HG03520 (cell line): ENCODE data around the gene HCRTR2.
"Not testable (repeated sequence)": the region's sequence is repeated elsewhere in the genome, so short reads cannot be mapped to it uniquely, and the experiment has no call there.

Experiments
- ATAC-seq: cut with Tn5 transposase; IDR thresholded peaks from one replicate; pipeline ENCODE4 v1.9.1; 2021; ENCODE audit warnings: mild to moderate bottlenecking, moderate library complexity; ENCODE audit not compliant: unreplicated experiment

Gene HCRTR2

DNA sequence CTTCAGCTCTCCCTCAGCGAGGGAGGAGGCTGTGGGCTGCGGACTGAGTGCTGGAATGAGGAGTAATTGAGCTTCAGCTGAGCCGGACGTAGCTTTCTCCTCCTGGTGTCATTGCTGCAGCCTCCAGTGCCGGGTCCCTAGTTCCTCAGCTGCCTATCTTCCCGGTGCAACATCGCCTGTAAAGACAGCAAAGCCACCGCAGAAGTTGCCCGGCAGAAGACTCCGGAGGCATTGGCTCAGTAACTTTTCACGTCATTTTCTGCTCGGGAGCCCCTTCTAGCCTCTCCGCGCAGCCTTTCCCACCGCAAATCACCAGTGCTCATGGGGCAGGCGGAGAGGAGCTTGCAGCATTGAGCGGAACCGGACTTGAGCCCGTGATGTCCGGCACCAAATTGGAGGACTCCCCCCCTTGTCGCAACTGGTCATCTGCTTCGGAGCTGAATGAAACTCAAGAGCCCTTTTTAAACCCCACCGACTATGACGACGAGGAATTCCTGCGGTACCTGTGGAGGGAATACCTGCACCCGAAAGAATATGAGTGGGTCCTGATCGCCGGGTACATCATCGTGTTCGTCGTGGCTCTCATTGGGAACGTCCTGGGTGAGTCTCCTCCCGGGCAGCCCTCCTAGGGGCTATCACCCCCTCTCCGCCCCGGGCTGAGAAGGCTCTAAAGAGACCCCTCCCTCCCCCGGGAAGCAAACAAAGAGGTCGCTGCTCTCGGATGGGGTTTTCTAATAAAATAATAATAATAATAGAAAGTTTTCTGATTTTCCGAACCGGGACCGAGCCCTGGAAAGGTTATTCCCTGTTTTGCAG, at the start of gene HCRTR2:
Gene HCRTR2 (plus strand): TSS at position 305 of the 816 bp plus-strand sequence. CDS start 73 bp downstream, at position 378.
- no peak for ATAC-seq

DNA sequence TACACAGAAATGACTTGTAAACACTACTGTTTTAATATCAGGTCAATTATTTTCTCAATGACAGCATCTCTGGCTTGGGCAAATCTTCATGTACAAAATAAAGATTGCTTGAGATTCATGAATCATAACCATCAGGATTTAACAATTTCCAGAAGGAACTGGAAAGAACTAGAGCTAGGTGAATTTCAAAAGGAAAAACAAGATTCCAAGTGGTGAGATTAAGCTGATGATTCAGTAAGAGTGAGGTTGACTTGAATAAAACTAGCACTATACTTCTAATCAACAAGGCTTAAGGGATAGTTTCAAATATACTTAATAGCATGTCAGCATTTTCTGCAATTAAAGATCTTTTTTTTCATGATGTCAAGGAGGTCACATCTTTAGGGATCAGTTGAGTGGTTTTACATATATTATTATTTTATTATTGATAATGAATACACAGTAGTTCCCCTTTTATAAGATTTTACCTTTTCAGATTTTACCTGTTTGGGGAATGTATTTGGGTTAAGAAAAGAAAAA, 43.5 kb upstream of the HCRTR2 start:
- no peak for ATAC-seq

DNA sequence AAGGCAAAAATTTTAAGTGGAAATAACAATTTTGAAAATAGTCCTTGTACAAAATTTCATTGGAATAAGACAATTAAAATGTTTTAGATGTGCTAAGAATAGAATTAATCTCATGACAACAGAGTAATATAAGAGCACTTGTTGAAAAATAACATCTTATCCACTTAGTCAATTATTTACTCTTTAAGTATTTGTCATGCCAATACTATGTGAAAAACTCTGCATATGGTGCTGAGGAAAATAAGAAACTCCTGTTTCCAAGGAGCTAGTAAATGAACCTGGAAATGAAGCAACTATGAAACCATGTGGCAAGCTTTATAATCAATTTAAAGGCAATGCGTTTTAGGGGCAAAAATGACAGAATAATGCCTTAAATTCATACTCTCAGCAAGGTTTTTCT, 42.7 kb upstream of the HCRTR2 start:
- ATAC-seq, result no peak

DNA sequence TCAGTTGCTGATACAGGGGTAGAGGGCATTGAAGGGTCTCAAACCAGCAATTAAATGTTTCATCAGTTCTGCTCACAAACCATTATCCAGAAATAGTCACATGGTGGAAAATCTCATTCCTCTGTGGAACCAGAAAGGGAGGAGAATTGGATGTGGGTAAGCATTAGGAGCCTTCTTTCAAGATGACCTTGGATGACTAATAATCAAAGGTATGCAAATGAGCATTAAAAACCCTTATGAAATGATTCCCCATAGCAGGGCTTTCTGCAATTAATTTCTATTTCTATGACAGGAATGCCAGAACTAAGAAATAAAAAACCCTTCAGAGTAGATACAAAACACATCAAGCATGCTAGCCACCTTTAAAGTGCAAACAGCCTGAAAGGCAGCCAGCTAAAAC, 37.4 kb upstream of the HCRTR2 start:
- no peak for ATAC-seq

DNA sequence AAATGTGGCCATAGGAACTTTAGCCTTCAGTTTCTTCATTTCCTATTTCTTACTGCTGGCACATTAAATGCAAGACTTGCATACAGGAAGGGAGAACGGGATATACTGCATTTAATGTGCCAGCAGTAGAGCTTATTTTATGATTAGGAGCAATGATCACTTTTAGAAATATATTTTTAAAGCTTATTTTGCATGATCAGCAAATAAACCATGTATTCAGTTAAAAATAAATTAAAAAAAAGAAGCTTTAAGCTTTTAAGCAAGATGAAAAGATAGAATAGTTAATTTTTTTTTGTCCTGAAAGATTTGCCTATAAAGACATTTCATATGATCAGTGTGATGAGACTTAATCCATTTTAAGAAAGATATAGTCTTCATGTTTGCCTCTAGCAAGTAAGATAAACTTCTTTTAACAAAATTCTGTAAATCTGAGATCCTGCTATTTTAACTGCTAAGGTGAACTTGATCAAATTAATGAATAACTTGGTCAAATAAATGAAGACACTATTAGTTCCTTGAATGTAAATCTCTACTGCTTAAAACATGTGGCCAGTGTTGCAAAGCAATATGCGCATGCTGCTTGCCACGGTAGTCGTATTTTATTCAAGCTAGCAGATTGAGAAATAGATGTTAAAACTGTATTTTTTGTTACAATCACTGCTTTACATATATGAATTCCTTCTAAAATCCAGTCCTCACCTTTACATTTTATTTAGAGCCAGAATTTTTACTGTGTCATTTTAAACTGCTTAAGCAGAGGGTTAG, 36.2 kb upstream of the HCRTR2 start:
- ATAC-seq, result no peak

DNA sequence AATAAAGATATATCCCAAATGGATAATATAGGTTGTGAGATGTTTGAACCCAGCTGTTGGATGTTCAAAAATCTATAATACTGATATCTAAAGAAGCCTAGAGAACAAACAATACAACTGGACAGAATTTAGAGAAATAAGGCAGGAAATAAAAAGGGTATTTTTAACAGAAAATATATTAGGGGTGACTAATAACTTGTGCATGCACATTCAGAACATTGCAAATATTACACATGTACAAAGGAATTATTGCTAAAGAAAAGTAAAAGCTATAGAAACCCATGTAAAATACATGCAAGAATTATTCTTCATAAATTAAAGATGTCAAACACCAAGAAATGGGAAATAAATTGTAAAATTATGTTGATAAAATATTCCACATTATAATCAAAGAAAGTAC, 32.7 kb upstream of the HCRTR2 start:
- ATAC-seq, result no peak

DNA sequence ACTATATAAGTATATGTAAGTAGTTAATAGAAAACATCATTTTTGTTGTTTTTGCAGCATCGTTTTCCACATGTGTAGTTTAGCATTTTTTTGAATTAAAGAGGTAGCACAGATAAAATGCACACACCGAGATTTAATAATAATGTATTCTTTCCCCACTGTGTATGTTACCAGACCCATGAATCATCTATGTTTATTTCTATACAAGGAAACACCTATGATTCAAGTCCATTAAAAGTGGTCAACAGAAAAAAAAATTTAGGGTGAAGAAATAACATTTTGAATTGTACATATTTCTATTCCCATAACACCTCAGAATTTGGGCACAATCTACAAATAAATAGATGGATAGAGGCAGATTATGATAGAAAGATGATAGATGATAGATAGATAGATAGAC, 31.7 kb upstream of the HCRTR2 start:
- ATAC-seq, result no peak

DNA sequence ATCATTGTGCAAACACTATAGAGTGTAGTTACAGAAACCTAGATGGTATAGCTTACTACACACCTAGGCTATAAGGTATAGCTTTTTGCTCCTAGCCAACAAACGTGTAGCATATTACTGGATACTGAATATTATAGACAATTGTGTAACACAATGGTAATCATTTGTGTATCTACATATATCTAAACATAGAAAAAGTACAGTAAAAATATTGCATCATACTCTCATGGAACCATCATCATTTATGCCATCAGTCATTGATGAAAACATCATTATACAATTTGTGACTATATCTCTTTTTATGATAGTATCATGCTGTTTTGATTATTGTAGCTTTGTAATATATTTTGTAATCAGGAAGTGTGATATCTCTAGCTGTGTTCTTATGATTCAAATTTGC, 21.0 kb upstream of the HCRTR2 start:
- no peak for ATAC-seq

DNA sequence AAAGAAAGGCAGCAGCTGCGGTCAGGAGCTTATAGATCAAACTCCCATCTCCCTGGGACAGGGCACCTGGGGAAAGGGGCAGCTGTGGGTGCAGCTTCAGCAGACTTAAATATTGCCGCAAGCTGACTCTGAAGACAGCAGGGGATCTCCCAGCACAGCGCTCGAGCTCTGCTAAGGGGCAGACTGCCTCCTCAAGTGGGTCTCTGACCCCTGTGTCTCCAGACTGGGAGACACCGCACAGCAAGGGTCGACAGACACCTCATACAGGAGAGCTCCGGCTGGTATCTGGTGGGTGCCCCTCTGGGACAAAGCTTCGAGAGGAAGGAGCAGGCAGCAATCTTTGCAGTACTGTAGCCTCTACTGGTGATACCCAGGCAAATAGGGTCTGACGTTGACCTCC, 15.5 kb upstream of the HCRTR2 start:
- ATAC-seq, result not testable (repeated sequence)

DNA sequence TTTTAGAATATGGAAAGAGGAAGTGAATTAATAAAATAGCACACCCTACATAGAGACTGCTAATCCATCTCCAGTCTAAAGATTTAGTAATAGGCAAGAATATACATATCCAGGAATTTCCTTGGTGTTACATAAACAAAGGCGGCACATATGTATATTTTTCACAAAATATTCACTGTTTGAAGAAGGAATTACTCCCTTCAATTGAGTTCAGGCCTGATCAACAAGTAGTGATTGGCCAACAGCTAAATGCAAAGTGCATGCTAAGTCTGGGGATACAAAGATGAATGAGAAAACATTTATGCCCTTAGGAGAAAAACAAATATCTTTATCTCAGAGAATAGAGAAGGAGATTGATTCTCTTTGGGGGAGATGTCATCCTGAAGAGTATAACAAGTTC, 6.5 kb upstream of the HCRTR2 start:
- ATAC-seq, result no peak

DNA sequence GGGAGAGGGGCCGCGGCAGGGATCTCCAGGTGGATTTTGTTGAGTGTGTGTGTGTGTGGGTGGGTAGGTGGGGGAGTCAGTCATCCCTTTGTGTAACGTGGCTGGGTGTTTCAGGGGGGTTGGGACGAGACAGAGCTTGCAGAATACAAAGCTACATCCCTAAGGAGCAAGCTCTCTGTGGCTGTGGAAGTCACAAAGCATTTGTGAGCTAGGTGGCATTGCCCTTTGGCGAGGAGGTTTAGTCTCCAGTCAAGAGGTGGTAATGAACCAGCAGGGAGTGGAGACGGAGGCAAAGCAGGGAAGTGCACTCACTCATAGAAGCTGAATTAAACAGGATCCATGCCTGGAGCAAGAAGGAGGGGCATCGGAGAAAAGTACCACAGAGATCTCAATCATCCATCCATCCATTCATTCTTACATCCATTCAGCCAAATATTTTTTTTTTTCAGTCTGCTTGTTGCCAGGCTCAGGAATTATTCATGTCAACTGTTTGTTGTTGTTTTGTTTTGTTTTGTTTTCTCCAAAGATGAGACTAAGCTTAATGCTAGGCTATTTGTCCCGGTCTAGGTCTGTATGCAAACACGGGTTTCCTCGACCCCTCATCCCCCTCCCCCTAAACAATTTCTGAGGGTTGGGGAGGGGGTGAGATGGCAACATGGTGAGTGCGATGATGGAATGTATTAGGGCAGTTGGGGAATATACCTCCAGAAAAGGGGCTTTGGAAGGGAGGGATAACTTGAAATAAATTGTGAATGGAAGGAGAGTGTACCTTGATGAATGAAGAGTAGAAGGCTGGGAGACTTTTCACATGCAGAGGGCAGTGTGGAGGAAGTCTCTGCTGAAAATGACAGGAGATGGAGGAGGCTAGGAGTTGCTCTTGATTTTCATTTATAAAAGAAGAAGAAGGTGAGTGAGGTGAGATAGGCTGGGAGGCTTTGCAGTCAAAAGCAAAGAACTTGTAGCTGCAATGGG, 1.0 kb downstream of the HCRTR2 start:
- no peak for ATAC-seq

DNA sequence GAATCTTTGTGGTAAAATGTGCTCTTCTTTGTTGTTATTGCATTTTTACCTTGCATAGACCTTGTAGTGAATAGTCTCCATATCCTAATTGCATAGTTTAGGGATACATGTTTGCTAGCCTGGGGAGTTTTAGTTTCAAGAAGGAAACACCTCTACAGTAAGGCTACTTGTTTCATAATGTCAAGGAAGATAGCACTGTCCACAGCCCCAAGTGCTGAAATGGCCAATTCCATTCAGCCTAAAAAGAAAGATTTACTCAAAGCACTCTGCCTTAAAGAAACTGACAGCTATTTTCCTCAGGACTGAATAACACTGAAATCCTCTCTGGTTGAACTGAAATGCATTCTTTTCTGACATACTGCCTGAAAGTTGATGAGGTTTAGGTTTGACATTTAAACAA, 2.6 kb downstream of the HCRTR2 start:
- ATAC-seq, result no peak

DNA sequence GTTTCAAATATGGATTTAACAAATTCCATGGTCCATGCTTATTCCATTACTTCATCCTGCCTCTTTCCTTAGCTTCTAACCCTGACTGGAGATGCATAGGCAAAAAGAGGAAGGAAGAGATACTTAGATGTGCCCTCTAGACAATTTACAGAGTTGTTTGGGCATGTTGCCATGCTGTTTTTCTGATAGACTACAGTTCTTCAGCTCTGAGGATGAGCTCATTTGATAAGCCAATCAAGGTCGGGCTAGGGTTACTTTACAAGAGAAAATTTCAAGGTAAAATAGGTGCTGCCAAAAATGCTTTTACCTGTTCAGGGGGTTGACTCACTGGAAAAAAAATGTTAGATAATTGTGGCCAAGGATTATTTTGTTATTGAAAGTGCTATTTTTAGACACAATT, 5.9 kb downstream of the HCRTR2 start:
- ATAC-seq, result no peak

DNA sequence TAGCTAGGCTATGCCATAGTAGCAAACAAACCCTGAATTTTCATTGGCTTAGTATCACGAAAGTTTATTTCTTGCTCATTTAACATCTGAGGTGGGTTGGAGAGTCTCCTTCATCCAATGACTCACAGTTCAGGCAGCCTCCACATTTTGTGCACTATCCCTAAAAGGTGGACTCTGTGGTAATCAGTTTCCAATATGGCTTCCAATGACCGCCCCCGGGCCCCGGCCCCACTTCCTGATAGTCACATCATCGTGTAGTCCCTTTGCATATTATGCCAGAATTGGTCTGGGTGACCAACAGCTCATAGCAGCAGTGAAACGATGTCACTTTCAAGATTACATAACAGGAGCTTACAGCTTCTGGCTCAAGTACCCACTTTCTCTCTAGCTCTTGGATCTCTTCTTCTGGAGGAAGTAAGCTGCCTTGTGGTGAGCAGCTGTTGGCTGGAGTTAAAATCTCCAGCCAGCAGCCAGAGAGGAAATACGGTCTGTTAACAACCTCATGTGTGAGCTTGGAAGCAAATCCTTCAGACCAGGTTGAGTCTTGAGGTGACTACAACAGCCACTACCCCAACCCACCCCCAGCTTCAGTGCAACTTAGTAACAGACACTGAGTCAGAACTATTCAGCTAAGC, 7.8 kb downstream of the HCRTR2 start:
- no peak for ATAC-seq

DNA sequence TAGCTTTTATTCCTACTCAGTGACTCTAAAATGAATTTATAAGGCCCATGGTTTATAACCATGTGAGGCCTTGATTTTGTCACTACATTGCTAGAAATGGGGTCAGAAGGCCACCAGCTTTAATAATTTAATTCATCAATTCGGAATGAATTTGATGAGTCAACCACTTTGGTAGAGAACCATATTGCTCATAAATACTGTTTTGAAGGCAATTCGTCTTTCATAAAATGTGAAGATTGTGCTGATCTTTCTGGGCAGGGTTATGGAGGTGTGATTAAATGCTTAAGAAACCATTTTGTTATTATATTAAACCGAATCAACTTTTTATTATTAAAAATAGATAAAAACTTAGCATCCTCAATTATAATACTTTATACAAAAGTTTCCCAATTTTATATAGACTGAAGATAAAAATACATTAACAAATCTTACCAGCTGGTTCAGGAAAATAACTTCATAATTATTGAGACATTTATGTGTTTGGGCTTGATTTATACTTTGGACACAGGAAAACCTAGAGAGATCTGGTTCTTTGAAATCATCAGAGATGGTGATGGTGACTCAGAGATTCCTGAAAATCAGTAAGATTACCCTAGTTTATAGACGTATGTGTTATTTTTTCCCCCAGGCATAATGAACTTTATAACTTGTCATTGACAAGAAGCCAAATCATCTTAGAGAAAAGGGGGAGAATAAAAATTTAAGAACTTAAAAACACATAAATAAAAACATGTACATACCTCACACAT, 10.6 kb downstream of the HCRTR2 start:
- ATAC-seq, result no peak

DNA sequence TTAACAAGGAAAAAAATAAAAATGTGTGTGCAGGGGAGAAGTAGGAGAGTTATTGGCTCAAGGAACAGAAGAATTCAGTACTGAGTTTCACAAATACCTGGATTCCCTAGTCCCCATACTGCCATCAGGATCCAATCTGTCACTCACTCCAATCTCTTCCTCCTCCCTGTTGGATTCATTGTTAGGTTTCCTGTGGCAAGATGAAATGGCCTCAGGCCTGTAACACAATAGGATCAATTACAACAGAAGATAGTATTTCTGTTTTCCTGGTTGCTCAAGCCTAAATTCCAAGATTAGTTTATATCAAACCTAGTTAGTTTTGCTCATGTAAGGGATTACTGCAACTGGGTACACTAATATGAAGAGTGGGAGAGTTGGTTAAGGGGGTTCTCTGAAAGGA, 24.4 kb downstream of the HCRTR2 start:
- no peak for ATAC-seq

DNA sequence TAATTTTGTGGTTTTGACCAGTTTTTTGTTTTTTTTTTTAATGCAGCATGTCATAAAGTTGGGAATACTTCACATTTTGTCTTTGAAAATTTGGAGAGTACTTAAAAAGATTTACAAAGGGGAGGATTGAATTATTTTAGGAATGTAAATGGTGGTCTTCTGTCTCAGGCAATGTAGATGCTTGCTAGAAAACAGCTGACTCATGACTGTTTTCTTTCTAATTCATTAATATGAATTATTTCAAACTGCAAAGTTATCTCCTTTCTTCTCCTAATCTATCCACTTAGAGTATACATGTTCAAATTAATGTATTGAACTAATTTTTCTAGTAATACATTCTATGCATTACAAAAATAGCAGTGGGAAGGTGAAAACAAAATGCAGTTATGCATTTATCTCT, 24.9 kb downstream of the HCRTR2 start:
- ATAC-seq, result no peak

DNA sequence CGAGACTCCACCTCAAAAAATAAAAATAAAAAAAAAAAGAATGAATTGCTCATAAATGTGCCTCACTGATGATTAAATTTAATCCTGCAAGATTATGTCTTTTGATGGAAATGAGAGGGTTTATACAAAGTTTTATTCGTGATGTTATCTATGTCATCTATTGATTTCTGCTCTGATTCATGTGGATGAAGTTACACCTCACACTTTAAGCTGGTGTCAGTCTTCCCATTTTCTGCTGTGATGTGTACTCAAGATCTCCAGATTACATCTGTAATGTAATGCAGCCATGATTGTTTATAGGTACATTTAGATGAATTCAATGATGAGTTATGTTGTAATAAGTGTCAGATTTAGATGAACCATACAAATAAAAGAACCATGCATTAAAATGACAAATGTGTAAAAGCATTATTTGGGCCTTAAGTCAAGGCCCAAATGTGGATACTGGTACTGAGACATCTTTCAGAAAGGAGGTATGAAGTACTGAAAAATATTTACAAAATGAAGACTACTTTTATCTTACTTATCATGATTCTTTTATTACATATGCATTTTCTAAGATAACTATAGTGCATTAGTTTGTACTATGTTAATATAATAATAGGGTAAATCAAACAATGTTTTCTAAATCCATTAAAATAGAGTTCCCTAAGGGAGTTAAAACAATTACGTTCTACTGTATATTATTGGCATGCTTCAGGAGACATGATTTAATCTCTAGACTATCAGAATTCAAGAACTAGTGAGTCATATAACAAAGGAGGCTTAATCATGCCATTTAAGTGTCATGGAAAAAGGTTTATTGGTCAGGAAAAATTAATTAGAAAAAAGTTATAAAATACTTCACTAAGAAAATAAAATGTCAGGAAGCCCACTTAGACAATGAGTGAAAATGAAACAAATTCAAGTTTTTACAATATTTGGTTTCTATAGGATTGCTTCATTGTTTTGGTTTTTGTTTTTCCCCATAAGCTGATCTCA, 34.5 kb downstream of the HCRTR2 start:
- no peak for ATAC-seq

DNA sequence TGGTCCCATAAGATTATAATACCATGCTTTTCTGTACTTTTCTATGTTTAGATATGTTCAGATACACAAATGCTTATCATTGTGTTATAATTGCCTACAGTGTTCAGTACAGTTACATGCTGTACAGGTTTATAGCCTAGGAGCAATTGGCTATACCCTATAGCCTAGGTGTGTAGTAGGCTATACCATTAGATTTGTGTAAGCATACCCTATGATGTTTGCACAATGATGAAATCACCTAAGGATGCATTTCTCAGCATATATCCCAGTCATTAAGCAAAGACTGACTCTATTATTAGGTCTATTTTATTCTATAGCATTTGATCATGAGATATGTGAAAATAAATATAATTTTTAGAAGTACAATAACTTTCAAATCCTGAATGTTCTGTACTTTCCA, 36.6 kb downstream of the HCRTR2 start:
- no peak for ATAC-seq
